Right ventricle myocardium superior (tissue), 1 donor: ENCODE results near the gene SCNN1A. TPM values are rescaled to one million over a fixed set of nuclear protein-coding genes. Genes with fewer than 3 reads are reported as not detected.
"Not testable (repeated sequence)": the region's sequence is repeated elsewhere in the genome, so short reads cannot be mapped to it uniquely, and the experiment has no call there.

Source experiments
- ATAC-seq: fragments of 200-7000 bp; cut with Tn5 transposase; one replicate; pipeline ENCODE4 v1.9.1; 2020; ENCODE audit warnings: mild to moderate bottlenecking; ENCODE audit not compliant: poor library complexity
- DNase-seq: peaks from one replicate; pipeline ENCODE4 v3.0.0-alpha.2; 2020
- intact Hi-C: fragments of 100-400 bp; cut with DNase I; formaldehyde crosslinking; loops from one replicate; pipeline ENCODE4 v1.11.2; 2022
- total RNA-seq: library from RNA; stranded (reverse); fragmentation: NEBNext Ultra II Directional; extraction: Animal tissue kit (Norgen Biotek cat#: 25700); gene quantifications from one replicate; pipeline ENCODE4 v1.2.1, GENCODE V29; 2021
- donor health status: DM: no; HTN: yes; CAD: no; lungs with severe emphysema.

The SCNN1A gene
- total RNA-seq, 1 donor from 2014 or later = not detected

GRCh38 chr12:6338955-6339354 is 36.4 kb downstream of the SCNN1A start:
- ATAC-seq (no peak), DNase-seq (peak; percentile 28)
- intact Hi-C loops = loop anchor here (5.0 kb wide), 1 partner anchor 43 kb away; the partner anchor contains the start of gene LTBR

- not testable (repeated sequence) for ATAC-seq
- intact Hi-C loops = loop anchor here (5.0 kb wide), 1 partner anchor 44 kb away; the partner anchor contains the start of gene LTBR
- DNase-seq = peak; percentile 30
Observed at GRCh38 chr12:6338536-6338935, 36.8 kb downstream of the SCNN1A start.

GRCh38 chr12:6337958-6338433 is 37.4 kb downstream of the SCNN1A start:
- no peak for ATAC-seq
- peak; percentile 41 for DNase-seq
- intact Hi-C loops = loop anchor here (5.0 kb wide), 1 partner anchor 44 kb away; the partner anchor contains the start of gene LTBR

GRCh38 chr12:6336889-6337853 is 38.2 kb downstream of the SCNN1A start:
- intact Hi-C loops = loop anchor here (5.0 kb wide), 1 partner anchor 45 kb away; the partner anchor contains the start of gene LTBR
- ATAC-seq = peak; percentile 0
- DNase-seq = peak; percentile 51

GRCh38 chr12:6336079-6336888 is 39.1 kb downstream of the SCNN1A start:
- ATAC-seq = peak; percentile 82
- intact Hi-C loops = loop anchor here (5.0 kb wide), 1 partner anchor 46 kb away; the partner anchor contains the start of gene LTBR

GRCh38 chr12:6335451-6336078 is 39.8 kb downstream of the SCNN1A start:
- intact Hi-C loops = loop anchor here (5.0 kb wide), 1 partner anchor 47 kb away; the partner anchor contains the start of gene LTBR
- peak; percentile 51 for ATAC-seq
- peak; percentile 85 for DNase-seq

More at GRCh38 chr12:6336079-6336888, 39.1 kb downstream of the SCNN1A start:
- DNase-seq = peak; percentile 96

GRCh38 chr12:6334940-6335450 is 40.4 kb downstream of the SCNN1A start:
- ATAC-seq = no peak
- peak; percentile 54 for DNase-seq
- intact Hi-C loops = loop anchor here (5.0 kb wide), 2 partner anchors 47 to 127 kb away; partner anchors contain the start of gene LTBR

GRCh38 chr12:6334359-6334758 is 41.0 kb downstream of the SCNN1A start:
- ATAC-seq = no peak
- peak; percentile 6 for DNase-seq
- intact Hi-C loops = loop anchor here (5.0 kb wide), 1 partner anchor 128 kb away; no protein-coding TSS in a partner anchor

GRCh38 chr12:6333566-6333965 is 41.8 kb downstream of the SCNN1A start:
- DNase-seq = peak; percentile 43
- intact Hi-C loops = loop anchor here (5.0 kb wide), 1 partner anchor 129 kb away; no protein-coding TSS in a partner anchor
- ATAC-seq = no peak

- intact Hi-C loops = loop anchor here (5.0 kb wide), 1 partner anchor 129 kb away; no protein-coding TSS in a partner anchor
- peak; percentile 63 for DNase-seq
- no peak for ATAC-seq
Observed at GRCh38 chr12:6333029-6333428, 42.3 kb downstream of the SCNN1A start.

- intact Hi-C loops = loop anchor here (5.0 kb wide), 1 partner anchor 130 kb away; no protein-coding TSS in a partner anchor
- ATAC-seq = no peak
- DNase-seq = no peak
Observed at GRCh38 chr12:6332459-6332858, 42.9 kb downstream of the SCNN1A start.

GRCh38 chr12:6330999-6331714 is 44.2 kb downstream of the SCNN1A start:
- intact Hi-C loops = loop anchor here (5.0 kb wide), 1 partner anchor 131 kb away; no protein-coding TSS in a partner anchor
- DNase-seq (no peak), ATAC-seq (no peak)

- no peak for DNase-seq
- intact Hi-C loops = loop anchor here (5.0 kb wide), 1 partner anchor 132 kb away; no protein-coding TSS in a partner anchor
- ATAC-seq = no peak
Observed at GRCh38 chr12:6330192-6330591, 45.2 kb downstream of the SCNN1A start.

- DNase-seq = no peak
- intact Hi-C loops = loop anchor here (5.0 to 10.0 kb wide), 2 partner anchors 133 to 205 kb away; partner anchors contain the start of gene GAPDH
Observed at GRCh38 chr12:6329703-6330064, 45.7 kb downstream of the SCNN1A start.

GRCh38 chr12:6328945-6329702 is 46.2 kb downstream of the SCNN1A start:
- no peak for DNase-seq
- intact Hi-C loops = loop anchor here (10.0 kb wide), 1 partner anchor 206 kb away; the partner anchor contains the start of gene GAPDH
- ATAC-seq = no peak

More at GRCh38 chr12:6329703-6330064, 45.7 kb downstream of the SCNN1A start:
- no peak for ATAC-seq
